ENCODE results near the gene MARCHF10. TPM values are rescaled to one million over a fixed set of nuclear protein-coding genes. Genes with fewer than 3 reads are reported as not detected.
"Not testable (repeated sequence)": the region's sequence is repeated elsewhere in the genome, so short reads cannot be mapped to it uniquely, and the experiment has no call there.

The MARCHF10 gene
- total RNA-seq, 1 donor from 2014 or later, result 1.3 TPM

DNA sequence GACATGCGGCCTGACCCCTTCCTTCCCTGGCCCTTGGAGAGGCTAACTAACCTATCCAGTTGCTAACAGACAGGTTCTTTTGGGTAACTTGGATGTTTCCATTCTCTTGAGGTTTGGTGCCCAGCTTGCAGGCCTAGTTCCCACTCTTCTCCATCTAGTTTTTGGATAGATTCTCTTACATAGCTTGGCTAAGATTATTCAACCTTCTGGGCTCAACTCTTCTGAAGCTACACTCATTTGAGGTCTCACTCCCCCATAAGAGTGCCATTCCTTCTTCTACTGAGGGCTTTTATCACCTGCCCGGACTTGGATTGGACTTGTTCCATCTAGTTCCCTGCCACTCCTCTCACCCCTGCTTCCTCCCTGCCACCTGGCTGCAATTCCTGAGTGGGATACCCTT, 44.1 kb upstream of the MARCHF10 start:
- DNase-seq (ENCODE audit: low read depth), result no peak
- TF ChIP-seq, protein P1, sequence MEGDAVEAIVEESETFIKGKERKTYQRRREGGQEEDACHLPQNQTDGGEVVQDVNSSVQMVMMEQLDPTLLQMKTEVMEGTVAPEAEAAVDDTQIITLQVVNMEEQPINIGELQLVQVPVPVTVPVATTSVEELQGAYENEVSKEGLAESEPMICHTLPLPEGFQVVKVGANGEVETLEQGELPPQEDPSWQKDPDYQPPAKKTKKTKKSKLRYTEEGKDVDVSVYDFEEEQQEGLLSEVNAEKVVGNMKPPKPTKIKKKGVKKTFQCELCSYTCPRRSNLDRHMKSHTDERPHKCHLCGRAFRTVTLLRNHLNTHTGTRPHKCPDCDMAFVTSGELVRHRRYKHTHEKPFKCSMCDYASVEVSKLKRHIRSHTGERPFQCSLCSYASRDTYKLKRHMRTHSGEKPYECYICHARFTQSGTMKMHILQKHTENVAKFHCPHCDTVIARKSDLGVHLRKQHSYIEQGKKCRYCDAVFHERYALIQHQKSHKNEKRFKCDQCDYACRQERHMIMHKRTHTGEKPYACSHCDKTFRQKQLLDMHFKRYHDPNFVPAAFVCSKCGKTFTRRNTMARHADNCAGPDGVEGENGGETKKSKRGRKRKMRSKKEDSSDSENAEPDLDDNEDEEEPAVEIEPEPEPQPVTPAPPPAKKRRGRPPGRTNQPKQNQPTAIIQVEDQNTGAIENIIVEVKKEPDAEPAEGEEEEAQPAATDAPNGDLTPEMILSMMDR (IDR thresholded peaks at IDR 0.05; ENCODE audit: insufficient read depth, low read length, poor library complexity, severe bottlenecking), result no peak
- H3K36me3 ChIP-seq (ENCODE audit: control insufficient read depth, insufficient read depth, low read length), result no peaks in the 10 kb centered on the region
- H3K27me3 ChIP-seq (ENCODE audit: control insufficient read depth, insufficient read depth, low read length), result no peaks in the 10 kb centered on the region
- no peak overlapping the region for H3K4me3 ChIP-seq (ENCODE audit: low read depth, low read length)

DNA sequence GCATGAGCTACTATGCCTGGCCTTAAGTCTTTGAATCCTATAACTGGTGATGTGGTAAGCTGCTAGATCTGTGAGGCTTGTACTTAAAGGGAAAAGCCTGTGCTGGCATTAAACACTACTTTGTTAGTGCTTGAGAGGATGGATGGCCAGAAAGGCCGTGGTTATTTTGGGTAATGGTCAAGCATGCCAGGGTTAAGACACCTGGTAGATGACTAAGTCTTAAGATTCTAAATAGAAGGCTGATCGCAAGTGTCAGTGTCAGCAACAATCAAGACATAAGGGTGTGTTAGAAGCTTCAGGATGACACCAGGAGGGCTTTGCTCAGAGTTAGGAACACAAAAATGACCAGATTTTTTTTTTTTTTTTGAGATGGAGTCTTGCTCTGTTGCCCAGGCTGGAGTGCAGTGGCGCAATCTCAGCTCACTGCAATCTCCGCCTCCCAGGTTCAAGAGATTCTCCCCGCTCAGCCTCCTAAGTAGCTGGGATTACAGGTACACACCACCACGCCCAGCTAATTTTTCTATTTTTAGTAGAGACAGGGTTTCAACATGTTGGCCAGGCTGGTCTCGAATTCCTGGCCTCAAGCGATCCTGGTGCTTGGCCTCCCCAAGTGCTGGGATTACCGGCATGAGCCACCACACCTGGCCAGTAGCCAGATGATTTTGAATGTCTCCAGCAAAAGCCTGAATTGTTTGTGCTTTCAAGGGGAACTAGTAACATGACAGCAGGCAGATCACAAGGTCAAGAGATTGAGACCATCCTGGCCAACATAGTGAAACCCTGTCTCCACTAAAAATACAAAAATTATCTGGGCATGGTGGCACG, 41.7 kb upstream of the MARCHF10 start:
- not testable (repeated sequence) for H3K27me3 ChIP-seq (ENCODE audit: control insufficient read depth, insufficient read depth, low read length); DNase-seq (ENCODE audit: low read depth); H3K36me3 ChIP-seq (ENCODE audit: control insufficient read depth, insufficient read depth, low read length); H3K4me3 ChIP-seq (ENCODE audit: low read depth, low read length)

DNA sequence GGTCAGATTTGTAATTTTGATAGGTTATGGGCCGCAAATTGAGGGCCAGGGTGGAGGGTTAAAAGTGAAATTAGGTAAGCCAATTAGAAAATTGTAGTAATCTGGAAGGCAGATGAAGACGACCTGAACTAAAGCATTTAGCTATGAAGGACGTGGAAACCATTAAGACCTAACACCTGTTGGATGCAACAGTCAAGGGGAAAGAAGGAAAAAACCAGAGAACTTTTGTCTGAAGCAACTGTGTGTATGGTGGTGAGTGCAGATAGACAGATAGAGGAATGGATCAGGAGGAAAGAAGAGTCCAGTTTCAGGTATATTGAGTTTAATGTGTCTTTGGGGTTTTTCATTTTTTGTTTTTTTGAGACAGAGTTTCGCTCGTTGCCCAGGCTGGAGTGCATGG, 40.2 kb upstream of the MARCHF10 start:
- no peaks in the 10 kb centered on the region for H3K27me3 ChIP-seq (ENCODE audit: control insufficient read depth, insufficient read depth, low read length)
- no peak for DNase-seq (ENCODE audit: low read depth)

DNA sequence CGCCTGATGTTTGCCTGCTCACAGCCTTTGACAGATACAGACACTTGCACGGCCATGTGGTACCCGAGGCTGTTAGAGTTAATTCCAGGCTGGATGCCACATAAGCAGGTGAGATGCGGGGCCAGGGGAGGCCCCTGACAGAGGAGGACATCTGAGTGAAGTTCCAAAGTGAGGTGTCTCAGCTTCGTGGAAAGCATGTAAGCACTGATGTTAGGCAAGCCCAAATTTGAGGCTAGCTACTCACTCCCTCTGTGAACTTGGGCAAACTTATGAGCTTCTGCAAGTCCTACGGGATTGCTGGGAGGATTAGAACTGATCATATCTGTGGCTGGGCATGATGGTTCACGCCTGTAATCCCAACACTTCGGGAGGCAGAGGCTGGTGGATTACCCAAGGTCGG, 39.3 kb upstream of the MARCHF10 start:
- TF ChIP-seq, protein P1 (IDR thresholded peaks at IDR 0.05; ENCODE audit: insufficient read depth, low read length, poor library complexity, severe bottlenecking), result no peak
- Histone ChIP-seq H3K36me3 (ENCODE audit: control insufficient read depth, insufficient read depth, low read length) (no peaks in the 10 kb centered on the region), H3K27me3 (ENCODE audit: control insufficient read depth, insufficient read depth, low read length) (no peaks in the 10 kb centered on the region), H3K4me3 (ENCODE audit: low read depth, low read length) (no peak overlapping the region)
- no peak for DNase-seq (ENCODE audit: low read depth)

More for the DNA sequence above, 40.2 kb upstream of the MARCHF10 start:
- Histone ChIP-seq H3K36me3 (ENCODE audit: control insufficient read depth, insufficient read depth, low read length) (no peaks in the 10 kb centered on the region), H3K4me3 (ENCODE audit: low read depth, low read length) (no peak overlapping the region)
- TF ChIP-seq, protein P1 (IDR thresholded peaks at IDR 0.05; ENCODE audit: insufficient read depth, low read length, poor library complexity, severe bottlenecking), result no peak

DNA sequence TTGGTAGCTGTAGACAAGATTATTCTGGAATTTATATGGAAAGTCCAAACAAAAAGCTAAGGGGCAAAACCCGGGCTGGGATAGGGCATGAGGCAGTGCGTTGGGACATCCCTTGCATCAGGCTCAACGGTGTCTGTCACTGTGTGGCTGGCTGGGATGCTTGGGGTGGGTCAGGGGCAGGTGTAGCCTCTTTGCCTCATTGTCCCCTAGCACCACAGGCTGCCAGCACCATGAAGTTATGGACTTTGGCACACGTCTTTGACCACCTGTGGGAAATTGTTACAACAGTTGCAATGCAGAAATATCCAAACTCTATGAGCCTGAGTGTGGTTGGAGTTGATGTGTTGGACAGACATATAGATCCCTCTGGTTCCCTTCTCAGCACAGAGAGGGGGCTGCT, 32.8 kb upstream of the MARCHF10 start:
- Histone ChIP-seq H3K27me3 (ENCODE audit: control insufficient read depth, insufficient read depth, low read length) (no peaks in the 10 kb centered on the region), H3K4me3 (ENCODE audit: low read depth, low read length) (no peak overlapping the region), H3K36me3 (ENCODE audit: control insufficient read depth, insufficient read depth, low read length) (no peaks in the 10 kb centered on the region)
- TF ChIP-seq, protein P1 (IDR thresholded peaks at IDR 0.05; ENCODE audit: insufficient read depth, low read length, poor library complexity, severe bottlenecking), result no peak
- no peak for DNase-seq (ENCODE audit: low read depth)

DNA sequence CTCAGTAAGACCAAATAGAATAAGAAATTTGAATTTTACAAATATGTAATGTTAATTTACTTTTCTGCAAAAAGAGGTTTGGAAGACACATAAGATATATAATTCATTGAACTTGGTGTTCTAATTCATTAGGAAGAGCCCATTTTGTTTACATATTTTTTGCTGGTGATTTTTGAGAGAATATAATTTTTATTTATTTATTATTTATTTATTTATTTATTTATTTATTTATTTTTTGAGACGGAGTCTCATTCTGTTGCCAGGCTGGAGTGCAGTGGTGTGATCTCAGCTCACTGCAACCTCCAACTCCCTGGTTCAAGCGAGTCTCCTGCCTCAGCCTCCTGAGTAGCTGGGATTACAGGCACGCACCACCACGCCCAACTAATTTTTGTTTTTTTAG, 25.7 kb upstream of the MARCHF10 start:
- H3K36me3 ChIP-seq (ENCODE audit: control insufficient read depth, insufficient read depth, low read length); H3K4me3 ChIP-seq (ENCODE audit: low read depth, low read length); H3K27me3 ChIP-seq (ENCODE audit: control insufficient read depth, insufficient read depth, low read length); DNase-seq (ENCODE audit: low read depth): not testable (repeated sequence)

DNA sequence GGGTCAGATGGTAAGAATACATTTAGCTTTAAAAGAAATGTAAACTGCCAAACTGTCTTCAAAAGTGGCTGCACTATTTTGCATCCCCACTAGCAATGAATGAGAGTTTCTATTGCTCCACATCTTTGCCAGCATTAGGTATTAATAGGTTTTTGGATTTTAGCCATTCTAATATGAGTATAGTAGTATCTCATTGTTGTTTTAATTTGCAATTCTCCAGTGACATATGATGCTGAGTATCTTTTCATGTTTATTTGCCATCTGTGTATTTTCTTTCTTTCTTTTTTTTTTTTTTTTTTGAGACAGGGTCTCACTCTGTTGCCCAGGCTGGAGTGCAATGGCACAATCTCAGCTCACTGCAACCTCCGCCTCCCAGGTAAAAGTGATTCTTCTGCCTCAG, 24.3 kb upstream of the MARCHF10 start:
- TF ChIP-seq, protein P1 (IDR thresholded peaks at IDR 0.05; ENCODE audit: insufficient read depth, low read length, poor library complexity, severe bottlenecking), result no peak
- DNase-seq (ENCODE audit: low read depth), result no peak
- Histone ChIP-seq H3K4me3 (ENCODE audit: low read depth, low read length) (no peak overlapping the region), H3K36me3 (ENCODE audit: control insufficient read depth, insufficient read depth, low read length) (no peaks in the 10 kb centered on the region), H3K27me3 (ENCODE audit: control insufficient read depth, insufficient read depth, low read length) (no peaks in the 10 kb centered on the region)

DNA sequence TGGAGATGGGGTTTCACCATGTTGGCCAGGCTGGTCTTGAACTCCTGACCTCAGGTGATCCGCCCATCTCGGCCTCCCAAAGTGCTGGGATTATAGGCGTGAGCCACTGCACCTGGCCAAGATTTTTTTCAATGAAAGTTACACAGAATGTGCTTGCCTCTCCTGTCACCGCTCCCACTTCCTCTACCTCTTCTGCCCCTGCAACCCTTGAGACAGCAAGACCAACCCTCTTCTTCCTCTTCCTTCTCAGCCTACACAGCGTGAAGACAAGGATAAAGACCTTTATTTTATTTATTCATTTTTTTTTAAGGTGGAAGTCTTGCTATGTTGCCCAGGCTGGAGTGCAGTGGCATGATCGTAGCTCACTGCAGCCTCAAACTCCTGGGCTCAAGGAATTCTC, 23.0 kb upstream of the MARCHF10 start:
- not testable (repeated sequence) for H3K4me3 ChIP-seq (ENCODE audit: low read depth, low read length); DNase-seq (ENCODE audit: low read depth); H3K36me3 ChIP-seq (ENCODE audit: control insufficient read depth, insufficient read depth, low read length); H3K27me3 ChIP-seq (ENCODE audit: control insufficient read depth, insufficient read depth, low read length)

All from kidney epithelial cell (primary cell).